ENCODE data around the gene THAP7. TPM values are rescaled to one million over a fixed set of nuclear protein-coding genes. Genes with fewer than 3 reads are reported as not detected.

THAP7 gene

Small RNA genes lying within 50 kb of the gene (small RNA-seq; reads per million reads assigned to genes)
- not detected for gene MIR649 (ENCODE audit: insufficient read depth)

All from neuronal stem cell (in vitro differentiated cells).